HEK293 (cell line): Measurements from ENCODE around the gene OSCAR.
A peak's percentile ranks its signal among the peaks of the same experiment; 100 is the strongest.

Source experiments
- CTCF ChIA-PET: fragments of 350-600 bp; formaldehyde crosslinking; extraction: SDS; loops from one replicate; lab custom pipeline; 2021; ENCODE audit warnings: antibody characterized with exemption; lab: Yijun Ruan, JAX
- POLR2A ChIA-PET: fragments of 300-600 bp; formaldehyde crosslinking; extraction: SDS; loops from one replicate; lab custom pipeline; 2020; ENCODE audit warnings: antibody characterized with exemption, inconsistent platforms; lab: Yijun Ruan, JAX
- H3K27ac ChIP-seq: fragments of 200-500 bp; sonication (Bioruptor generic); 2 replicates; pipeline ENCODE4 v1.5.1; 2014; ENCODE audit warnings: low read depth, low read length, control low read depth, inconsistent platforms; ENCODE audit errors: extremely low read depth
- H3K36me3 ChIP-seq, 2 experiments: fragments of 200-500 bp in 1 of 2; sonication (Bioruptor generic) in 1 of 2; 1 replicate in 1 of 2; 2 replicates in 1 of 2; pipeline ENCODE4 v1.5.1; 2014 to 2017; ENCODE audit warnings: inconsistent platforms in 2 of 2, low read length in 2 of 2; ENCODE audit not compliant: control insufficient read depth in 2 of 2, insufficient read depth in 1 of 2
- H3K4me1 ChIP-seq: fragments of 200-500 bp; sonication (Bioruptor generic); 2 replicates; pipeline ENCODE4 v1.5.1; 2014; ENCODE audit warnings: mild to moderate bottlenecking, low read length, inconsistent platforms; ENCODE audit not compliant: control insufficient read depth, insufficient read depth
- H3K4me3 ChIP-seq: 2 replicates; pipeline ENCODE4 v1.5.1; 2011; ENCODE audit warnings: low read depth, mild to moderate bottlenecking, control low read depth, low read length, moderate library complexity
- H3K9me3 ChIP-seq: fragments of 200-500 bp; sonication (Bioruptor generic); 2 replicates; pipeline ENCODE4 v1.5.1; 2014; ENCODE audit warnings: low read depth, low read length, inconsistent platforms; ENCODE audit not compliant: control insufficient read depth, insufficient read depth
- BCL11A ChIP-seq: fragments of 450-650 bp; formaldehyde crosslinking; IDR thresholded peaks from 2 replicates; pipeline ENCODE4 v1.5.1; 2016; ENCODE audit warnings: low read depth, missing biosample characterization, missing genetic modification characterization
- EGR2 ChIP-seq: fragments of 450-650 bp; formaldehyde crosslinking; IDR thresholded peaks from 2 replicates; pipeline ENCODE4 v1.5.1; 2016; ENCODE audit warnings: low read depth, missing biosample characterization, missing genetic modification characterization
- HOXA7 ChIP-seq: sonication (generic); formaldehyde crosslinking; IDR thresholded peaks from 2 replicates; pipeline ENCODE4 v1.8.1; 2022; ENCODE audit warnings: missing genetic modification reagents, borderline replicate concordance
- SP2 ChIP-seq: fragments of 450-650 bp; formaldehyde crosslinking; IDR thresholded peaks from 2 replicates; pipeline ENCODE4 v1.5.1; 2016; ENCODE audit warnings: missing biosample characterization, missing genetic modification characterization
- WT1 ChIP-seq: fragments of 450-650 bp; formaldehyde crosslinking; IDR thresholded peaks from 2 replicates; pipeline ENCODE4 v1.5.1; 2016; ENCODE audit warnings: missing biosample characterization, missing genetic modification characterization
- ZBTB26 ChIP-seq: fragments of 450-650 bp; formaldehyde crosslinking; optimal IDR thresholded peaks from 2 replicates; pipeline ENCODE3; 2016; ENCODE audit warnings: missing biosample characterization, mild to moderate bottlenecking, missing genetic modification characterization
- ZNF184 ChIP-seq: fragments of 450-650 bp; IDR thresholded peaks from 2 replicates; pipeline ENCODE4 v1.5.1; 2018; ENCODE audit warnings: missing biosample characterization, mild to moderate bottlenecking, missing genetic modification characterization
- ZNF19 ChIP-seq: fragments of 450-650 bp; formaldehyde crosslinking; IDR thresholded peaks from 2 replicates; pipeline ENCODE4; 2016; ENCODE audit warnings: missing biosample characterization, missing genetic modification characterization, low read depth
- ZNF221 ChIP-seq: fragments of 450-650 bp; formaldehyde crosslinking; IDR thresholded peaks from 2 replicates; pipeline ENCODE4 v1.5.1; 2017; ENCODE audit warnings: missing biosample characterization, missing genetic modification characterization, borderline replicate concordance
- ZNF223 ChIP-seq: fragments of 450-650 bp; formaldehyde crosslinking; IDR thresholded peaks from 2 replicates; pipeline ENCODE4 v1.5.1; 2016; ENCODE audit warnings: missing biosample characterization, missing genetic modification characterization
- ZNF23 ChIP-seq: fragments of 450-650 bp; formaldehyde crosslinking; IDR thresholded peaks from 2 replicates; pipeline ENCODE4 v1.5.1; 2016; ENCODE audit warnings: missing biosample characterization, missing genetic modification characterization, borderline replicate concordance
- ZNF394 ChIP-seq: fragments of 450-650 bp; formaldehyde crosslinking; IDR thresholded peaks from 2 replicates; pipeline ENCODE4 v1.5.1; 2016; ENCODE audit warnings: missing biosample characterization, missing genetic modification characterization, mild to moderate bottlenecking, moderate library complexity, borderline replicate concordance
- ZNF404 ChIP-seq: fragments of 450-650 bp; formaldehyde crosslinking; IDR thresholded peaks from 2 replicates; pipeline ENCODE4 v1.5.1; 2017; ENCODE audit warnings: missing biosample characterization, missing genetic modification characterization
- ZNF544 ChIP-seq: fragments of 450-650 bp; formaldehyde crosslinking; IDR thresholded peaks from 2 replicates; pipeline ENCODE4 v1.5.0; 2017; ENCODE audit warnings: missing biosample characterization, missing genetic modification characterization
- ZNF558 ChIP-seq: fragments of 450-650 bp; formaldehyde crosslinking; IDR thresholded peaks from 2 replicates; pipeline ENCODE4 v1.5.1; 2016; ENCODE audit warnings: missing biosample characterization, missing genetic modification characterization
- ZNF664 ChIP-seq: fragments of 450-650 bp; formaldehyde crosslinking; IDR thresholded peaks from 2 replicates; pipeline ENCODE4 v1.5.1; 2016; ENCODE audit warnings: missing biosample characterization, missing genetic modification characterization
- ZNF670 ChIP-seq: fragments of 450-650 bp; formaldehyde crosslinking; IDR thresholded peaks from 2 replicates; pipeline ENCODE4 v1.5.1; 2016; ENCODE audit warnings: missing biosample characterization, missing genetic modification characterization, low read depth
- ZXDB ChIP-seq: fragments of 450-650 bp; formaldehyde crosslinking; IDR thresholded peaks from 2 replicates; pipeline ENCODE4 v1.5.1; 2016; ENCODE audit warnings: missing biosample characterization, missing genetic modification characterization
- TF ChIP-seq, protein P1 (sequence below): fragments of 450-650 bp; formaldehyde crosslinking; IDR thresholded peaks from 2 replicates; pipeline ENCODE4 v1.5.1; 2017; ENCODE audit warnings: missing biosample characterization, missing genetic modification characterization
- TF ChIP-seq, protein P2 (sequence below): fragments of 450-650 bp; formaldehyde crosslinking; IDR thresholded peaks from 2 replicates; pipeline ENCODE4 v1.5.1; 2016; ENCODE audit warnings: missing biosample characterization, missing genetic modification characterization
- TF ChIP-seq, protein P3 (sequence below): fragments of 450-650 bp; formaldehyde crosslinking; IDR thresholded peaks from 2 replicates; pipeline ENCODE4 v1.5.1; 2017; ENCODE audit warnings: missing biosample characterization, missing genetic modification characterization
- TF ChIP-seq, protein P4 (sequence below): fragments of 450-650 bp; formaldehyde crosslinking; IDR thresholded peaks from 2 replicates; pipeline ENCODE4 v1.5.1; 2016; ENCODE audit warnings: missing biosample characterization, missing genetic modification characterization

Gene OSCAR

DNA sequence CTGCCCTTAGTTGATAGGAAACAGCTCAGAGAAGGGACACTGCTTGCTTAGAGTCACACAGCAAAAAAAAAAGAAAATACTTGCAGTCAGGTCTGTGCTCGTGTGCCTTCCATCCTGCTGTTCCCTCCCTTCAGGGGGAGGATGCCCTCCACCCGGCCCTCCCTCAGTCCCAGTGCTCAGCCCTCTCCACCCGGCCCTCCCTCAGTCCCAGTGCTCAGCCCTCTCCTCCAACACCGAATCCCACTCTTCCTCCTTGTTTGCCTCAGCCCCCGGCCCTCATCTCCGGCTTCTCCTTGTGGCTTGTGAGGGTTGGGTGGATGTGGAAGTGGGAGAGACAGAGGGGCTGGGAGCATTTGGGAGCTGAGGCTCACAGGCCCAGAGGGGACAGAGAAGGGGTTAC lies 9.0 kb upstream of the OSCAR start:
- no peaks in the 10 kb centered on the region for H3K9me3 ChIP-seq
- H3K4me3 ChIP-seq, result no peak overlapping the region
- ChIA-PET CTCF (no interaction called here), POLR2A (interaction anchor here (0.6 kb wide), 1 partner anchor 27 kb away, joined by 4 read pairs; the partner anchor contains the start of gene CNOT3)
- TF ChIP-seq, protein P1, sequence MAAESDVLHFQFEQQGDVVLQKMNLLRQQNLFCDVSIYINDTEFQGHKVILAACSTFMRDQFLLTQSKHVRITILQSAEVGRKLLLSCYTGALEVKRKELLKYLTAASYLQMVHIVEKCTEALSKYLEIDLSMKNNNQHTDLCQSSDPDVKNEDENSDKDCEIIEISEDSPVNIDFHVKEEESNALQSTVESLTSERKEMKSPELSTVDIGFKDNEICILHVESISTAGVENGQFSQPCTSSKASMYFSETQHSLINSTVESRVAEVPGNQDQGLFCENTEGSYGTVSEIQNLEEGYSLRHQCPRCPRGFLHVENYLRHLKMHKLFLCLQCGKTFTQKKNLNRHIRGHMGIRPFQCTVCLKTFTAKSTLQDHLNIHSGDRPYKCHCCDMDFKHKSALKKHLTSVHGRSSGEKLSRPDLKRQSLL (tag by site-specific recombination), result peak; percentile 25; the same call in 1 of the 2 replicates
- peak; percentile 42; the same call in 1 of the 2 replicates for TF ChIP-seq EGR2 (tag by site-specific recombination)
- no peak for TF ChIP-seq ZNF670
- peaks cover 3% of the 10 kb centered on the region; the same call in 1 of the 2 replicates for H3K4me1 ChIP-seq
- peaks cover 80 to 81% of the 10 kb centered on the region in 2 experiments for H3K36me3 ChIP-seq
- 0 out of 2 replicates have a peak overlapping the region, but pooled peaks have one; percentile 9 for H3K27ac ChIP-seq

DNA sequence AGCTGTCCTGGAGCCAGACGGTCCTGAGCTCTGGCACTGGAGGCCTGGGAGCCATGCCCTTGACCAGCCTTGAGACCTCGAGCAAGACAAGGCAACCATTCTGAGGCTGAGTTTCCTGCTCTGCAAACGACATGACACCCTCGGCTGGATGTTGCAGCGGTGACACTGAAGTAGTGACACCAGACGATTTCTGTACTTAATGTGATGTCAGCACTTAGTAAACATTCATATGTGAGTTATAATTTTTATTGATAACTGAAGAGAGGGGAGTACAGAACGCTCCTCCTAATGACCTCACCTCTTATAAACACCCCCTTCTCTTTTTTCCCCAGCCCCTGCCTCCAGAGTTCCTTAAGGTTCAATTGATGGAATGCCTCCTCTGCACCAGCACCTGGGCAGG lies 7.9 kb upstream of the OSCAR start:
- H3K4me1 ChIP-seq, result peaks cover 2% of the 10 kb centered on the region; the same call in 1 of the 2 replicates
- ChIA-PET POLR2A (interaction anchor here (1.7 kb wide), 1 partner anchor 29 kb away, joined by 5 read pairs; the partner anchor contains the start of gene CNOT3), CTCF (interaction anchor here (0.5 kb wide), 1 partner anchor 255 kb away, joined by 7 read pairs; no protein-coding TSS in a partner anchor)
- no peaks in the 10 kb centered on the region for H3K9me3 ChIP-seq
- peaks cover 75 to 82% of the 10 kb centered on the region in 2 experiments for H3K36me3 ChIP-seq
- no peak for TF ChIP-seq ZNF404 (tag by site-specific recombination)
- TF ChIP-seq ZNF19 (tag by site-specific recombination), result no peak
- TF ChIP-seq ZNF394 (tag by site-specific recombination), result no peak
- TF ChIP-seq ZNF664 (tag by site-specific recombination), result no peak
- TF ChIP-seq, protein P2, sequence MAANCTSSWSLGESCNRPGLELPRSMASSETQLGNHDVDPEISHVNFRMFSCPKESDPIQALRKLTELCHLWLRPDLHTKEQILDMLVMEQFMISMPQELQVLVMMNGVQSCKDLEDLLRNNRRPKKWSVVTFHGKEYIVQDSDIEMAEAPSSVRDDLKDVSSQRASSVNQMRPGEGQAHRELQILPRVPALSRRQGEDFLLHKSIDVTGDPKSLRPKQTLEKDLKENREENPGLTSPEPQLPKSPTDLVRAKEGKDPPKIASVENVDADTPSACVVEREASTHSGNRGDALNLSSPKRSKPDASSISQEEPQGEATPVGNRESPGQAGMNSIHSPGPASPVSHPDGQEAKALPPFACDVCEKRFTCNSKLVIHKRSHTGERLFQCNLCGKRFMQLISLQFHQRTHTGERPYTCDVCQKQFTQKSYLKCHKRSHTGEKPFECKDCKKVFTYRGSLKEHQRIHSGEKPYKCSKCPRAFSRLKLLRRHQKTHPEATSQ (tag by site-specific recombination), result no peak
- no peak for TF ChIP-seq ZNF223
- no peak for TF ChIP-seq BCL11A (tag by site-specific recombination)
- TF ChIP-seq ZNF221 (tag by site-specific recombination), result no peak
- no peak for TF ChIP-seq ZNF184 (tag by site-specific recombination)
- no peak for TF ChIP-seq HOXA7 (CRISPR knock-in tag)
- TF ChIP-seq ZBTB26, result no peak
- TF ChIP-seq ZNF544, result no peak
- TF ChIP-seq SP2 (tag by site-specific recombination), result no peak
- H3K27ac ChIP-seq, result no peak overlapping the region
- H3K4me3 ChIP-seq, result no peak overlapping the region

DNA sequence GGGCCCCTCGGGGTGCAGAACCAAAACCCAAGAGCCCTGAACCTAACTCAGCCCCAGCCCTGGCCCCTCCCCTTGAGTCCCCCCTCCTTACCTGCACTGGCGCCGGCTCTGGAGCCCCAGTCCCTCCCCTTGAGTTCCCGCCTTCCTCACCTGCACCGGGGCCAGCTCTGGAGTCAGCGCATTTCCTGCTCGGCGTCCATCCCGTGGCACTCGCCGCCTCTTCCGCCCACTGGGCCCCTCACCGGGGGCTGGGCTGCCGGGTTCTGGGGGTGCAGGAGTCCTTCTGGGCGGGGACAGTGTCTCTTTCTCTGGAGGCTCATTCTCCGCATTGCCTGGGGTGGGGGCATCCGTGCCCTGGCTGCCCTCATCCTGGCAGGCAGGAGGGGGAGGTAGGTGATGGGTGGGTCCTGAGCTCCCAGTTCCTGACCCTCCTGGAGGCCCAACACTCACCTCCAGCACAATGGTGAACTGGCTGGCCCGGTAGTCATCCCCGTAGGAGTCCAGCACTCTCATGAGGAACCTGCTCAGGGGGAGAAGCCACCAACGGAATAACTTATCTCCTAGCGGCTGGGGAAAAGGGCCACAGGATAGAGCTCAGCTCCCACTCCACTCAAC lies 7.4 kb upstream of the OSCAR start:
- H3K36me3 ChIP-seq, result peaks cover 69 to 82% of the 10 kb centered on the region in 2 experiments
- H3K27ac ChIP-seq, result 0 out of 2 replicates have a peak overlapping the region, but pooled peaks have one; percentile 24
- H3K9me3 ChIP-seq, result no peaks in the 10 kb centered on the region
- ChIA-PET CTCF (interaction anchor here (0.5 to 0.6 kb wide), 2 partner anchors 254 to 298 kb away, joined by 4 to 7 read pairs; no protein-coding TSS in a partner anchor), POLR2A (interaction anchor here (1.7 to 2.1 kb wide), 2 partner anchors 8 to 29 kb away, joined by 5 to 12 read pairs; partner anchors contain the start of genes CNOT3, PRPF31 and TFPT)
- no peak for TF ChIP-seq ZNF23
- no peak for TF ChIP-seq ZNF558 (tag by site-specific recombination)
- TF ChIP-seq ZXDB, result no peak
- TF ChIP-seq, protein P3, sequence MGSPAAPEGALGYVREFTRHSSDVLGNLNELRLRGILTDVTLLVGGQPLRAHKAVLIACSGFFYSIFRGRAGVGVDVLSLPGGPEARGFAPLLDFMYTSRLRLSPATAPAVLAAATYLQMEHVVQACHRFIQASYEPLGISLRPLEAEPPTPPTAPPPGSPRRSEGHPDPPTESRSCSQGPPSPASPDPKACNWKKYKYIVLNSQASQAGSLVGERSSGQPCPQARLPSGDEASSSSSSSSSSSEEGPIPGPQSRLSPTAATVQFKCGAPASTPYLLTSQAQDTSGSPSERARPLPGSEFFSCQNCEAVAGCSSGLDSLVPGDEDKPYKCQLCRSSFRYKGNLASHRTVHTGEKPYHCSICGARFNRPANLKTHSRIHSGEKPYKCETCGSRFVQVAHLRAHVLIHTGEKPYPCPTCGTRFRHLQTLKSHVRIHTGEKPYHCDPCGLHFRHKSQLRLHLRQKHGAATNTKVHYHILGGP, result no peak
- peak; percentile 25; the same call in 1 of the 2 replicates for TF ChIP-seq EGR2 (tag by site-specific recombination)
- TF ChIP-seq, protein P4, sequence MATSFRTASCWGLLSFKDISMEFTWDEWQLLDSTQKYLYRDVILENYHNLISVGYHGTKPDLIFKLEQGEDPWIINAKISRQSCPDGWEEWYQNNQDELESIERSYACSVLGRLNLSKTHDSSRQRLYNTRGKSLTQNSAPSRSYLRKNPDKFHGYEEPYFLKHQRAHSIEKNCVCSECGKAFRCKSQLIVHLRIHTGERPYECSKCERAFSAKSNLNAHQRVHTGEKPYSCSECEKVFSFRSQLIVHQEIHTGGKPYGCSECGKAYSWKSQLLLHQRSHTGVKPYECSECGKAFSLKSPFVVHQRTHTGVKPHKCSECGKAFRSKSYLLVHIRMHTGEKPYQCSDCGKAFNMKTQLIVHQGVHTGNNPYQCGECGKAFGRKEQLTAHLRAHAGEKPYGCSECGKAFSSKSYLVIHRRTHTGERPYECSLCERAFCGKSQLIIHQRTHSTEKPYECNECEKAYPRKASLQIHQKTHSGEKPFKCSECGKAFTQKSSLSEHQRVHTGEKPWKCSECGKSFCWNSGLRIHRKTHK (tag by site-specific recombination), result no peak
- TF ChIP-seq WT1, result no peak
- peaks cover 2% of the 10 kb centered on the region; the same call in 1 of the 2 replicates for H3K4me1 ChIP-seq
- H3K4me3 ChIP-seq, result no peak overlapping the region
